GM23248 (cell line): ENCODE results near the gene C2CD4C.
"Not testable (repeated sequence)": the region's sequence is repeated elsewhere in the genome, so short reads cannot be mapped to it uniquely, and the experiment has no call there.

Source experiments
- EZH2 ChIP-seq: fragments of 200-600 bp; sonication (generic); IDR thresholded peaks from 2 replicates; pipeline ENCODE4 v1.6.1; 2018; ENCODE audit warnings: antibody characterized with exemption, mild to moderate bottlenecking; ENCODE audit not compliant: insufficient read depth, poor library complexity, severe bottlenecking
- EZH2phosphoT487 ChIP-seq: fragments of 200-600 bp; sonication (generic); IDR thresholded peaks from 2 replicates; pipeline ENCODE4 v1.6.1; 2018; ENCODE audit warnings: antibody characterized with exemption, moderate library complexity, mild to moderate bottlenecking, low read depth; ENCODE audit not compliant: insufficient read depth

DNA sequence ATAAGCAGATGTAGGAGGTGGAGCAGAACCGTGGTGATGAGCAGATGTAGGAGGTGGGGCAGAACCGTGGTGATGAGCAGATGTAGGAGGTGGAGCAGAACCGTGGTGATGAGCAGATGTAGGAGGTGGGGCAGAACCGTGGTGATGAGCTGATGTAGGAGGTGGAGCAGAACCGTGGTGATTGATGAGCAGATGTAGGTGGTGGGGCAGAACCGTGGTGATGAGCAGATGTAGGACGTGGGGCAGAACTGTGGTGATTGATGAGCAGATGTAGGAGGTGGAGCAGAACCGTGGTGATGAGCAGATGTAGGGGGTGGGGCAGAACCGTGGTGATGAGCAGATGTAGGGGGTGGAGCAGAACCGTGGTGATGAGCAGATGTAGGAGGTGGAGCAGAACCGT lies 27.0 kb downstream of the C2CD4C start:
- TF ChIP-seq EZH2, EZH2phosphoT487: not testable (repeated sequence)
